Skeletal muscle tissue (tissue), 4 donors: ENCODE measurements around the gene ENAH. TPM values are rescaled to one million over a fixed set of nuclear protein-coding genes. Genes with fewer than 3 reads are reported as not detected.

Experiments
- H3K27ac ChIP-seq: one replicate; pipeline ENCODE4 v1.7.0; 2013; ENCODE audit warnings: mild to moderate bottlenecking, low read depth, low read length, inconsistent platforms
- H3K27me3 ChIP-seq, 3 donors: one replicate each; pipeline ENCODE4 v1.7.0; 2013; ENCODE audit warnings: low read length in 3 of 3; ENCODE audit not compliant: control insufficient read depth in 3 of 3, insufficient read depth in 3 of 3
- H3K36me3 ChIP-seq, 3 donors: one replicate each; pipeline ENCODE4 v1.7.0; 2013; ENCODE audit warnings: low read length in 3 of 3; ENCODE audit not compliant: control insufficient read depth in 3 of 3, insufficient read depth in 3 of 3
- H3K4me1 ChIP-seq, 3 donors: one replicate each; pipeline ENCODE4 v1.7.0; 2013; ENCODE audit warnings: low read length in 3 of 3, mild to moderate bottlenecking in 3 of 3; ENCODE audit not compliant: control insufficient read depth in 3 of 3, insufficient read depth in 3 of 3
- H3K4me3 ChIP-seq, 3 donors: one replicate each; pipeline ENCODE4 v1.7.0; 2013; ENCODE audit warnings: low read length in 3 of 3
- H3K9ac ChIP-seq, 3 donors: one replicate each; pipeline ENCODE4 v1.7.0; 2013; ENCODE audit warnings: low read length in 3 of 3, mild to moderate bottlenecking in 3 of 3, moderate library complexity in 2 of 3, low read depth in 1 of 3
- H3K9me3 ChIP-seq, 3 donors: one replicate each; pipeline ENCODE4 v1.7.0; 2013; ENCODE audit warnings: low read length in 3 of 3; ENCODE audit not compliant: control insufficient read depth in 3 of 3
- total RNA-seq: library from RNA; depleted of rRNA; stranded (reverse); fragments of >200 nt; gene quantifications from one replicate; pipeline ENCODE4 v1.2.3, GENCODE V29; 2014
- donor health status: Osteomylitis.

The ENAH gene
- total RNA-seq, 1 donor from 2014 or later, result 38.6 TPM

DNA sequence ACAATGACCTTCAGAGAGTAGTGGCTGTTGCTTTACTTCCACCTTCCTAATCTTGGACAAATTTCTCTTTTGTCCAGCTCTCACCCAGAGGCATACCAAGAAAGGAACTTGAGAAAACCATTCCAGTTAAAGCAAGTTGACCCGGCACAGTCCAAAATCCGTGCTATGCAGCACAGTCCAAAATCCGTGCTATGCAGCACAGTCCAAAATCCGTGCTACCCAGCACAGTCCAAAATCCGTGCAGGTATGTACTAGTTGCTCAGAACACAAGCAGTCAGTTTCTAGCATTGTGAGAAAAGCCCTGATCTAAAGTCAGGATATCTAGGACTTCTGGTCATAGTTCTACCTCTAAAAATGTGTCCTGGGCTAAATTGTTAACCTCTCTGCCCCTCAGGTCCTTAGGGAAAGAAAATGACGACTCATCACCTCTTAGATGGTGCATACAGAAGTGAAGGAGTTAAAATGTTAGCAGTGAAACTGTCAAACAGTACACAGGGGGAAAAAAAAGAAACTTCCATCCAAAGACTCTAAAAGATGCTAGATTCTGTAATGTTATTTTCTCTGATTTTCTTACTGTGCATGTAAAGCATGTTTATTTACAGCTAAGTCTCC is 40.3 kb upstream of the ENAH start:
- Histone ChIP-seq H3K36me3 (no peaks in the 10 kb centered on the region), H3K27ac (no peak overlapping the region), H3K4me1 (peaks cover 29 to 44% (median 33%) of the 10 kb centered on the region in 3 donors), H3K27me3 (no peaks in the 10 kb centered on the region), H3K4me3 (no peak overlapping the region), H3K9me3 (no peaks in the 10 kb centered on the region), H3K9ac (no peak overlapping the region)

DNA sequence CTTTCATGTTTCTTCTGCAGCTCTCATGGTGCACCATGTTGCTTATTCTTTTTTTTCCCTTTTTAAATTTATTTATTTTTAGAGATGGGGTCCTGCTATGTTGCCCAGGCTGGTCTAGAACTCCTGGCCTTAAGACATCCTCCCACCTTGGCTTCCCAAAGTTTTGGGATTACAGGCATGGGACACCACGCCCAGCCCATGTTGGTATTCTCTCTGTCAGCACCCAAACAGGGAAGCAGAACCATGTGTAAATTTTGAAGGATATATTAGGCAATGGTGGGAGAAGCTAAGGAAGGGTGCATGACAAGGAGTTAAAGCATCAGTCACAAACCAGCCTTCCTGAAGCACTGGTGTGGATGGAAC is 39.6 kb upstream of the ENAH start:
- no peaks in the 10 kb centered on the region for H3K9me3 ChIP-seq

GRCh38 chr1:225691861-225692516 is 39.1 kb upstream of the ENAH start:
- no peaks in the 10 kb centered on the region for H3K36me3 ChIP-seq
- no peaks in the 10 kb centered on the region for H3K27me3 ChIP-seq
- H3K4me3 ChIP-seq, result no peak overlapping the region
- H3K9me3 ChIP-seq, result no peaks in the 10 kb centered on the region
- H3K4me1 ChIP-seq, result peaks cover 25 to 39% (median 25%) of the 10 kb centered on the region in 3 donors
- H3K27ac ChIP-seq, result peak overlapping the region; percentile 14
- no peak overlapping the region for H3K9ac ChIP-seq

More for the DNA sequence above, 39.6 kb upstream of the ENAH start:
- Histone ChIP-seq H3K36me3 (no peaks in the 10 kb centered on the region), H3K27ac (no peak overlapping the region), H3K27me3 (no peaks in the 10 kb centered on the region), H3K9ac (no peak overlapping the region), H3K4me1 (peaks cover 29 to 44% (median 30%) of the 10 kb centered on the region in 3 donors), H3K4me3 (no peak overlapping the region)

- Histone ChIP-seq H3K9me3 (no peaks in the 10 kb centered on the region), H3K9ac (peak overlapping the region in 1 of 3 donors; percentile 35), H3K4me3 (peak overlapping the region in 1 of 3 donors; percentile 13), H3K36me3 (no peaks in the 10 kb centered on the region), H3K4me1 (peaks cover 21 to 35% (median 24%) of the 10 kb centered on the region in 3 donors), H3K27ac (peak overlapping the region; percentile 14), H3K27me3 (no peaks in the 10 kb centered on the region)
These were observed 38.5 kb upstream of the ENAH start for GRCh38 chr1:225691377-225691776.

- H3K4me1 ChIP-seq, result peaks cover 13 to 26% (median 20%) of the 10 kb centered on the region in 3 donors
- no peak overlapping the region for H3K27ac ChIP-seq
- H3K9me3 ChIP-seq, result no peaks in the 10 kb centered on the region
- no peak overlapping the region for H3K9ac ChIP-seq
- no peaks in the 10 kb centered on the region for H3K36me3 ChIP-seq
- no peak overlapping the region for H3K4me3 ChIP-seq
- H3K27me3 ChIP-seq, result no peaks in the 10 kb centered on the region
These were observed 37.0 kb upstream of the ENAH start for GRCh38 chr1:225689882-225690459.

DNA sequence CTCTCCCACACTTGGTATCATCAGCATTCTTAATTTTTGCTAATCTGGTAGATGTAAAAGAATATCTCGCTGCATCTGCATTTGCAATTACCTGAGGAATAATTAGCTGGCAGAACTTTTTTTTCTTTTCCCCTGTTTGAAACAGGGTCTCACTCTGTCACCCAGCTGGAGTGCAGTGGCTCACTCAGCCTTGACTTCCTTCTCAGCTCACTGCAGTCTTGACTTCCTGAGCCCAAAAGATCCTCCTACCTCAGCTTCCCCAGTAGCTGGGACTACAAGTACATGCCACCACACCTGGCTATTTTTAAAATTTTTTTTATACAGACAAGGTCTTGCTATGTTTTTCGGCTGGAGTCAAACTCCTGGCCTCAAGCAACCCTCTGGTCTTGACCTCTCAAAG is 35.4 kb upstream of the ENAH start:
- Histone ChIP-seq H3K36me3 (no peaks in the 10 kb centered on the region), H3K4me1 (peaks cover 6 to 21% (median 18%) of the 10 kb centered on the region in 3 donors), H3K9me3 (no peaks in the 10 kb centered on the region), H3K4me3 (no peak overlapping the region), H3K27me3 (no peaks in the 10 kb centered on the region), H3K9ac (no peak overlapping the region), H3K27ac (no peak overlapping the region)

DNA sequence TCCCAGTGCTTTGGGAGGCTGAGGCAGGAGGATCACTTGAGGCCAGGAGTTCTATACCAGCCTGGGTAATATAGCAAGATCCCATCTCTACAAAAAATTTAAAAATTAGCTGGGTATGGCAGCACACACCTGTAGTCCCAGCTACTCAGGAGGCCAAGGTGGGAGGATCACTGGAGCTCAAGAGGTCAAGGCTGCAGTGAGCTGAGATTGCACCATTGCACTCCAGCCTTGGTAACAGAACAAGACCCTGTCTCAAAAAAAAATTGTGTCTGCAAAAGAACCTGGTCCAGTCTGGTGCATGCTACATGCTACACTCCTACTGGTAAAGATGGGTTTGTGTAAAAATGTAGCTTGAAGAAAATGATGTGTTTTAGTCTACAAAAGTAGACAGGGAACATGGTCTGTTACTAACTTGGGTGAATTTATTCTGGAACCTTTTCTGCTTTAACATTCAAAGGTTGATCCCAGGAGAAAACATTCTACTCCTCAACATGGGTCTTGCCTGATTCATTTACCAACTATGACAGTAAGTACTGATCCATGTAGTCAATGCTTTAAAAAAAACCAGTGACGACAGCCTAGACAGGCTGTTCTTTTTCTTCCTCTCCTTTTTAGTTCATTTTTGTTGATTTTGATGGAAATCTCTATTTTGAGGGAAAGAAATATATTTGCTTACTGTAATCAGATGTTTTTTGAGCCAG is 32.7 kb upstream of the ENAH start:
- Histone ChIP-seq H3K4me3 (no peak overlapping the region), H3K36me3 (no peaks in the 10 kb centered on the region), H3K9ac (no peak overlapping the region), H3K27me3 (no peaks in the 10 kb centered on the region), H3K27ac (no peak overlapping the region), H3K9me3 (no peaks in the 10 kb centered on the region), H3K4me1 (no peaks in the 10 kb centered on the region)

GRCh38 chr1:225684741-225685140 is 31.8 kb upstream of the ENAH start:
- H3K27me3 ChIP-seq, result no peaks in the 10 kb centered on the region
- H3K36me3 ChIP-seq, result no peaks in the 10 kb centered on the region
- H3K4me3 ChIP-seq, result no peak overlapping the region
- H3K9ac ChIP-seq, result no peak overlapping the region
- H3K4me1 ChIP-seq, result no peaks in the 10 kb centered on the region
- no peak overlapping the region for H3K27ac ChIP-seq
- H3K9me3 ChIP-seq, result no peaks in the 10 kb centered on the region

DNA sequence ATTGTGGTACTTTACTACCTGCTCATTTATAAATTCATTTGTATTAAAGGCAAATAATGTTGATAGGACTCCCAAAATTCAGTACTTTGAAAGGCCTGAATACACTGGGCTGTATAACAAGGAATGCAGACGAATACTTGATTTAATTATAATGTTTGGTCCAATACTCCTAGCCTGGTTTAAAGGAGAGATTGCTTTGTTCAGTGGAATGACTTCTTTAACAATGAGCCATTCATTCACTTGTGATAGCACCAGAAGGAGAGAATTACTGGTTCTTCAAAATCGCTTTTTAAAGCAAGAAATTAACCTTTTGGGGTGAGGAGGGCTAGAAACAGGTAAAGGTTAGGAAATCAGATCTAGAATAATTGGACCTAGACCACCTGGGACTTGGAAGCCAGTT is 28.3 kb upstream of the ENAH start:
- Histone ChIP-seq H3K27ac (no peak overlapping the region), H3K9ac (no peak overlapping the region), H3K9me3 (no peaks in the 10 kb centered on the region), H3K4me3 (no peak overlapping the region), H3K36me3 (no peaks in the 10 kb centered on the region), H3K27me3 (no peaks in the 10 kb centered on the region), H3K4me1 (no peaks in the 10 kb centered on the region)

GRCh38 chr1:225678545-225678944 is 25.6 kb upstream of the ENAH start:
- no peaks in the 10 kb centered on the region for H3K4me1 ChIP-seq
- H3K9ac ChIP-seq, result no peak overlapping the region
- no peaks in the 10 kb centered on the region for H3K9me3 ChIP-seq
- no peak overlapping the region for H3K27ac ChIP-seq
- H3K36me3 ChIP-seq, result no peaks in the 10 kb centered on the region
- H3K27me3 ChIP-seq, result no peaks in the 10 kb centered on the region
- no peak overlapping the region for H3K4me3 ChIP-seq
